Measurements from ENCODE around the gene ZFYVE21. TPM values are rescaled to one million over a fixed set of nuclear protein-coding genes. Genes with fewer than 3 reads are reported as not detected.

ZFYVE21 gene
- total and polyA plus RNA-seq, 7 experiments from 2014 or later = 5.8 to 19.0 (median 15.6) TPM

- H3K27ac Mint-ChIP-seq = peak overlapping the region in 4 of 9 donors; percentile 24 to 62 (median 52)
- H3K4me1 Mint-ChIP-seq = peaks cover 0 to 6% (median 3%) of the 10 kb centered on the region in 7 donors
- ChIA-PET POLR2A (no interaction called here), CTCF (interaction anchor here (0.7 kb wide), 1 partner anchor 1955 kb away, joined by 5 read pairs; no protein-coding TSS in a partner anchor)
- H3K27me3 Mint-ChIP-seq = no peaks in the 10 kb centered on the region
- Histone ChIP-seq H3K4me3 (ENCODE audit: low read length) (no peak overlapping the region), H3K4me1 (ENCODE audit: control insufficient read depth in 2 of 2, insufficient read depth in 2 of 2, low read length in 2 of 2) (no peaks in the 10 kb centered on the region), H3K9me3 (ENCODE audit: control insufficient read depth in 2 of 3, low read length in 3 of 3) (no peaks in the 10 kb centered on the region), H3K36me3 (ENCODE audit: control insufficient read depth in 2 of 3, insufficient read depth in 3 of 3, low read length in 3 of 3) (peaks cover 23 to 96% (median 32%) of the 10 kb centered on the region in 3 experiments), H3K27me3 (ENCODE audit: control insufficient read depth in 2 of 2, insufficient read depth in 2 of 2, low read length in 2 of 2) (no peaks in the 10 kb centered on the region), H3K27ac (ENCODE audit: low read depth, low read length) (no peak overlapping the region)
- DNase-seq = no peak
- H3K36me3 Mint-ChIP-seq = peaks cover 5 to 52% (median 27%) of the 10 kb centered on the region in 5 donors
- no peak overlapping the region for H3K4me3 Mint-ChIP-seq
- ATAC-seq = no peak
- intact Hi-C loops (cut with micrococcal nuclease) = no loop called here
- H3K9me3 Mint-ChIP-seq = no peaks in the 10 kb centered on the region
These were observed 38.5 kb upstream of the ZFYVE21 start for GRCh38 chr14:103676881-103677675.

- H3K9me3 Mint-ChIP-seq = no peaks in the 10 kb centered on the region
- H3K27me3 ChIP-seq (ENCODE audit: control insufficient read depth in 2 of 2, insufficient read depth in 2 of 2, low read length in 2 of 2) = no peaks in the 10 kb centered on the region
- DNase-seq = peak in 7 of 9 donors; percentile 11 to 52 (median 38)
- peak; percentile 92 for ATAC-seq
- H3K4me1 Mint-ChIP-seq = peaks cover 0 to 6% (median 3%) of the 10 kb centered on the region in 7 donors
- peaks cover 19 to 97% (median 28%) of the 10 kb centered on the region in 3 experiments for H3K36me3 ChIP-seq (ENCODE audit: control insufficient read depth in 2 of 3, insufficient read depth in 3 of 3, low read length in 3 of 3)
- no peaks in the 10 kb centered on the region for H3K27me3 Mint-ChIP-seq
- no peaks in the 10 kb centered on the region for H3K9me3 ChIP-seq (ENCODE audit: control insufficient read depth in 2 of 3, low read length in 3 of 3)
- intact Hi-C loops (cut with micrococcal nuclease) = loop anchor here in 1 of 2 donors (1.0 kb wide), 2 partner anchors 72 to 107 kb away; no protein-coding TSS in a partner anchor
- H3K4me3 ChIP-seq (ENCODE audit: low read length) = no peak overlapping the region
- no peak overlapping the region for H3K27ac ChIP-seq (ENCODE audit: low read depth, low read length)
- ChIA-PET POLR2A (no interaction called here), CTCF (interaction anchor here (0.6 to 1.5 kb wide), 4 partner anchors 8 to 110 kb away, joined by 3 to 4 read pairs (median 3); no protein-coding TSS in a partner anchor)
- H3K4me1 ChIP-seq (ENCODE audit: control insufficient read depth in 2 of 2, insufficient read depth in 2 of 2, low read length in 2 of 2) = no peaks in the 10 kb centered on the region
- H3K4me3 Mint-ChIP-seq = no peak overlapping the region
- peak overlapping the region in 4 of 9 donors; percentile 42 to 68 (median 56) for H3K27ac Mint-ChIP-seq
- peaks cover 0 to 43% (median 19%) of the 10 kb centered on the region in 5 donors for H3K36me3 Mint-ChIP-seq
These were observed 36.3 kb upstream of the ZFYVE21 start for GRCh38 chr14:103679351-103679750.

GRCh38 chr14:103680491-103681231 is 34.9 kb upstream of the ZFYVE21 start:
- Mint-ChIP-seq H3K4me1 (peaks cover 0 to 6% (median 3%) of the 10 kb centered on the region in 7 donors), H3K27ac (peak overlapping the region in 2 of 9 donors; percentile 68 to 82), H3K27me3 (no peaks in the 10 kb centered on the region), H3K36me3 (peaks cover 0 to 42% (median 15%) of the 10 kb centered on the region in 5 donors), H3K4me3 (no peak overlapping the region), H3K9me3 (no peaks in the 10 kb centered on the region)
- CTCF ChIA-PET = interaction anchor here (0.7 to 1.5 kb wide), 3 partner anchors 13 to 74 kb away, joined by 3 read pairs; no protein-coding TSS in a partner anchor
- POLR2A ChIA-PET = interaction anchor here (0.6 kb wide), 1 partner anchor 505 kb away, joined by 3 read pairs; no protein-coding TSS in a partner anchor
- no peak overlapping the region for H3K4me3 ChIP-seq (ENCODE audit: low read length)
- DNase-seq (no peak), ATAC-seq (no peak)
- H3K36me3 ChIP-seq (ENCODE audit: control insufficient read depth in 2 of 3, insufficient read depth in 3 of 3, low read length in 3 of 3) = peaks cover 14 to 97% (median 27%) of the 10 kb centered on the region in 3 experiments
- H3K27ac ChIP-seq (ENCODE audit: low read depth, low read length) = no peak overlapping the region
- H3K27me3 ChIP-seq (ENCODE audit: control insufficient read depth in 2 of 2, insufficient read depth in 2 of 2, low read length in 2 of 2) = no peaks in the 10 kb centered on the region
- intact Hi-C loops (cut with micrococcal nuclease) = loop anchor here in 1 of 2 donors (10.0 kb wide), 1 partner anchor 64 kb away; no protein-coding TSS in a partner anchor
- H3K4me1 ChIP-seq (ENCODE audit: control insufficient read depth in 2 of 2, insufficient read depth in 2 of 2, low read length in 2 of 2) = no peaks in the 10 kb centered on the region
- H3K9me3 ChIP-seq (ENCODE audit: control insufficient read depth in 2 of 3, low read length in 3 of 3) = no peaks in the 10 kb centered on the region

GRCh38 chr14:103683139-103683538 is 32.5 kb upstream of the ZFYVE21 start:
- Mint-ChIP-seq H3K4me3 (no peak overlapping the region), H3K9me3 (no peaks in the 10 kb centered on the region), H3K27ac (peak overlapping the region in 1 of 9 donors; percentile 19), H3K4me1 (peaks cover 0 to 6% (median 0%) of the 10 kb centered on the region in 7 donors), H3K36me3 (peaks cover 0 to 34% (median 13%) of the 10 kb centered on the region in 5 donors), H3K27me3 (no peaks in the 10 kb centered on the region)
- Histone ChIP-seq H3K27ac (ENCODE audit: low read depth, low read length) (no peak overlapping the region), H3K9me3 (ENCODE audit: control insufficient read depth in 2 of 3, low read length in 3 of 3) (no peaks in the 10 kb centered on the region), H3K36me3 (ENCODE audit: control insufficient read depth in 2 of 3, insufficient read depth in 3 of 3, low read length in 3 of 3) (peaks cover 21 to 93% (median 29%) of the 10 kb centered on the region in 3 experiments), H3K4me1 (ENCODE audit: control insufficient read depth in 2 of 2, insufficient read depth in 2 of 2, low read length in 2 of 2) (no peaks in the 10 kb centered on the region), H3K4me3 (ENCODE audit: low read length) (no peak overlapping the region), H3K27me3 (ENCODE audit: control insufficient read depth in 2 of 2, insufficient read depth in 2 of 2, low read length in 2 of 2) (no peaks in the 10 kb centered on the region)
- DNase-seq = no peak
- ChIA-PET POLR2A (no interaction called here), CTCF (no interaction called here)
- intact Hi-C loops (cut with micrococcal nuclease) = loop anchor here in 1 of 2 donors (10.0 kb wide), 1 partner anchor 62 kb away; no protein-coding TSS in a partner anchor
- ATAC-seq = no peak

- Mint-ChIP-seq H3K36me3 (peaks cover 0 to 35% (median 12%) of the 10 kb centered on the region in 5 donors), H3K9me3 (no peaks in the 10 kb centered on the region), H3K4me3 (no peak overlapping the region), H3K27ac (no peak overlapping the region), H3K27me3 (no peaks in the 10 kb centered on the region), H3K4me1 (peaks cover 0 to 2% (median 0%) of the 10 kb centered on the region in 7 donors)
- Histone ChIP-seq H3K9me3 (ENCODE audit: control insufficient read depth in 2 of 3, low read length in 3 of 3) (no peaks in the 10 kb centered on the region), H3K27me3 (ENCODE audit: control insufficient read depth in 2 of 2, insufficient read depth in 2 of 2, low read length in 2 of 2) (no peaks in the 10 kb centered on the region), H3K4me1 (ENCODE audit: control insufficient read depth in 2 of 2, insufficient read depth in 2 of 2, low read length in 2 of 2) (no peaks in the 10 kb centered on the region), H3K4me3 (ENCODE audit: low read length) (no peak overlapping the region), H3K36me3 (ENCODE audit: control insufficient read depth in 2 of 3, insufficient read depth in 3 of 3, low read length in 3 of 3) (peaks cover 21 to 92% (median 29%) of the 10 kb centered on the region in 3 experiments), H3K27ac (ENCODE audit: low read depth, low read length) (no peak overlapping the region)
- no peak for DNase-seq
- POLR2A ChIA-PET = no interaction called here
- no peak for ATAC-seq
- intact Hi-C loops (cut with micrococcal nuclease) = loop anchor here in 1 of 2 donors (10.0 kb wide), 1 partner anchor 60 kb away; no protein-coding TSS in a partner anchor
- CTCF ChIA-PET = no interaction called here
These were observed 31.1 kb upstream of the ZFYVE21 start for GRCh38 chr14:103684471-103684870.

GRCh38 chr14:103684871-103685270 is 30.7 kb upstream of the ZFYVE21 start:
- no peak overlapping the region for H3K4me3 ChIP-seq (ENCODE audit: low read length)
- no peaks in the 10 kb centered on the region for H3K27me3 Mint-ChIP-seq
- H3K27ac Mint-ChIP-seq = no peak overlapping the region
- CTCF ChIA-PET = no interaction called here
- H3K27ac ChIP-seq (ENCODE audit: low read depth, low read length) = no peak overlapping the region
- H3K9me3 ChIP-seq (ENCODE audit: control insufficient read depth in 2 of 3, low read length in 3 of 3) = no peaks in the 10 kb centered on the region
- H3K4me1 ChIP-seq (ENCODE audit: control insufficient read depth in 2 of 2, insufficient read depth in 2 of 2, low read length in 2 of 2) = no peaks in the 10 kb centered on the region
- H3K9me3 Mint-ChIP-seq = no peaks in the 10 kb centered on the region
- peaks cover 0 to 34% (median 9%) of the 10 kb centered on the region in 5 donors for H3K36me3 Mint-ChIP-seq
- H3K36me3 ChIP-seq (ENCODE audit: control insufficient read depth in 2 of 3, insufficient read depth in 3 of 3, low read length in 3 of 3) = peaks cover 18 to 92% (median 28%) of the 10 kb centered on the region in 3 experiments
- no peaks in the 10 kb centered on the region for H3K27me3 ChIP-seq (ENCODE audit: control insufficient read depth in 2 of 2, insufficient read depth in 2 of 2, low read length in 2 of 2)
- intact Hi-C loops (cut with micrococcal nuclease) = loop anchor here in 1 of 2 donors (10.0 kb wide), 1 partner anchor 60 kb away; no protein-coding TSS in a partner anchor
- H3K4me1 Mint-ChIP-seq = peaks cover 0 to 4% (median 0%) of the 10 kb centered on the region in 7 donors
- DNase-seq = no peak
- no peak for ATAC-seq
- POLR2A ChIA-PET = no interaction called here
- H3K4me3 Mint-ChIP-seq = no peak overlapping the region
